ENCODE measurements around the gene UQCC5. TPM values are rescaled to one million over a fixed set of nuclear protein-coding genes. Genes with fewer than 3 reads are reported as not detected.
A peak's percentile ranks its signal among the peaks of the same experiment; 100 is the strongest.

The UQCC5 gene
- total RNA-seq, 1 donor from 2014 or later = 7.4 TPM

DNA sequence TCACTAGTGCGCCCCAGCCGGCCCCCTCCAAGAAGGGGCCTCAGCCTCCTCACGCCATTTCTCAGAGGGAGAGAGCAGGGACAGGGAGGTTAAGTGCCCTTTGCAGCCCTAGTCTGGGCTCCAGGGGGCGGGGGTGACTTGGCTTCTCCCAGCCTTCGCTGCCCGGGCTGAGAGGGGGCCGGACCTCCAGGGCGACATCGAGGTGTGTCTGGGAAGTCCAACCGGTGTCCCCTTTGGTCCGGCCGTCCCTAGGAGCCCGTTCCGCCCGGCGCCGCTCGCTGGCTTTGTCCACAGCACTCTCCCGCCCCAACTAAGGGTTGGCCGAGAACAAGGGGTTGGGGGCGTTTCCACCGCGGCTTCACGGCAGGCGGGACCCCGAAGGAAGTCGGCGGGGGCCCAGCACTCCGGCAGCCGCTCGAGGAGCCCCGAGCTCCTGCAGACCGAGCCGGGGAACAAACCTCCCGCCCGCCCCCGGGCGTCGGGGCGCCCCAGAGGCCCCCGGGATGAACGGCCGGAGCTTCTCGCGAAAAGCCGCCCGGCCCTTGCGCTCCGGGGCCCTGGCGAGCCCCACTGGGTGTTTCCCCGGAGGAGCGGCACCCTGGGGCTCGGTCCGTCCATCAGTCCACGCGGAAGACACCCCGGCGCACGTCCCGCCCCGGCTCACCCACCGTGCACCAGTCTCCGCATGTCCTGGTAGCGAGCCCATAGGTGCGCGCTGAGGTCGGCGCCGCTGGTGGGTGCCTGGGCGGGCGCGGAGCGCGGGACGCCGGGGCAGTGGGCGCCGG is 3.4 kb upstream of the UQCC5 start:
- DNase-seq (ENCODE audit: low spot score) (peak; percentile 49), ATAC-seq (no peak)

DNA sequence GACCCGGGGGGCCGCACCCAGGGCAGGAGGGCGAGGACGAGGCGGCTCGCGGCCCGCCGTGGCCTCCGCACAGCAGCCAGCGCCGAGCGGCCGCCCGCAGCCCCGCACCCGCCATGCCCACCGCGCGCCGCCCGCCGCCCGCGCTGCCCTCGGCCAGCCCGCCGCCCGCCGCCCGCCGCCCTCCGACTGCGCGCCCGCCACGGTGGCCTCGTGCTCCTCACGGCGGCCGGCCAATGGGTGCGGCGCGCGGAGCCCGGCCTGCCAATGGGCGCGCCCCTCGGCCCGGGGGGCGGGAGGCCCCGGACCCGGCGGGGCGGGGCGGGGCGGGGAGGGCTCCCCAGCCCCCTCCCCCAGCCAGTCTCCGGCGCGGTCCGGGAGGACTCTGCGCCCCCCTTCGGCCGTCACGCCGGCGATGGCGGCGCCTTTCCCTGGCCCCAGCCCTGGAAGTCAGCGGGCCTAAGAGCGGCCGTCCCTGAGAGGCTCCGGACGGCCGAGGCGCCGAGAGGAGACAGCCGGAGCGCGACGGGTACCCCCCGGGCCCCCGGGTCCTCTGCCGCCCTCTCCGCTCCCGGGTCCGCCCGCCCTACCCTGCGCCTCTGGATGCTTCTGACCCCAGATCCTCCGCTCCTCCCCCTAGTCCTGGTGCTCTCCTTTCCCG is 2.7 kb upstream of the UQCC5 start, which contains the start of gene NT5DC2:
Gene NT5DC2, minus strand, starts transcription at position 235 of the 658 bp plus-strand sequence. Its CDS starts 120 bp downstream, at position 115.
- ATAC-seq = peak; percentile 27
- DNase-seq (ENCODE audit: low spot score) = peak; percentile 60

DNA sequence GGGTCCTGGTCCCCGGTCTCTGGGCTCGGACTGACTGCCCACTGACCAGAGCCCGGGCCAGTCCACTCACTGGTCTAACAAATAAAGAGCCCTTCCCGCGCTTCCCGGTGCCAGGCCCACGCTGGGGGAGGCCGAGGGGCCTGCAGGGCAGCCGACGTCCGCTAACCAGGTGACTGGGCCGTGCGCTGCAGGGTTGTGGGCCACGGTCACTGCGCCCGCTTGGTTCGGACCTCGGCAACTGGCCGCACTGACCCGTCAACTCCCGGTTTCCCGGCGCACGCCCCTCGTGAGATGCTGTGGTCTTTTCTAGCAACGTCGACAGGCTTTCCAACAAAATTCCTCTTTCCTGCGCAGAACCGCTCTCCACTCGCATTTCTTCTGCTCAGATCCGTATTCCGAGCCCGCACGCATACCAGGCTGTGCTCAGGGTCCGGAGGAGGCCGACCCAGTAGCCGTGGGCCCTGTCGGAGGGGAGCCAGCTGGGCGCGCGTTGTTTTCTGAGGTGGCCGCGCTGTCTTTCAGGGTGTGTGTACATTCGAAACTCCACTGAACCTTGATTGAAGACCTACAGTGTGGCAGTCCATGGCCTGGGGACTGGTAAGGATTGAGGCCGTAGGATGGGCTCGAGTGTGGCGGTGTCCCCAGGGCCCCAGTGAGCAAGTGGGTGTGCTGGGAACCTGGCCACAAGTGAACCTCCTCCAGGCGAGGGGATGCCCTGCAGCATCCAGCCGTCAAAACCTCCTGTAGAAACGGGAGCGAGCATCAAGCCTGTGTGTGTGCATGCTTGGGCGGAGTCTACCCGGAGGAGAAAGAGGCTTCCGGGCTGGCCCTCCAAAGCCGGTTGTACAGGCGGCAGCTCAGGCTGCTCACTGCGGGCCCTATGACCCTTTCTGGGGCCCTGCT is 1.9 kb upstream of the UQCC5 start:
- ATAC-seq (no peak), DNase-seq (ENCODE audit: low spot score) (peak; percentile 48)

DNA sequence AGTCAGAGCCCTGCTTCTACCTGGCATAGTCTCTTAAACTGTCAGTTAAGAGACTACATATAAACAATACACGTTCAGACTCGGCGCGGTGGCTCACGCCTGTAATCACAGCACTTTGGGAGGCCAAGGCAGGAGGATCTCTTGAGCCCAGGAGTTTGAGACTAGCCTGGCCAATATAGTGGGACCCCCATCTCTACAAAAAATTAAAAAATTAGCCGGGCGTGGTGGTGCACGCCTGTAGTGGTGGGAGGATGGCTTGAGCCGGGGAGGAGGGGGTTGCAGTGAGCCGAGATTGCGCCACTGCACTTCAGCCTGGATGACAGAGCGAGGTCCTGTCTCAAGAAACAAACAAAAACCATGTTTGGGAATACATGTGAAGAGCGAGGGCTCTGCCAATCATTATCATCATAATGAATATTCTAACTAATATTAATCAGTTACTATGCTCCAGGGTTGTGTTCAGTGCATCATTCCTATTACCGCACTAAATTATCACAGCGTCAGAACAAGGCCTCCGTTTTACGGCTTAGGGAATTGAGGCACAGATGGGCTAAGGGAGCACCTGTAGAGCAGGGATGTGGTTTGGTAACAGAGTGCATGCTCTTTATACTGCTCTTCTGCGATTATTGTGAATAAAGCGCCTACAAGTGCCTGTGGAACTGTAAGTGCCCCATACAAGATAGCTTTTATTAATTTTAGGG is 844 bp upstream of the UQCC5 start:
- no peak for DNase-seq (ENCODE audit: low spot score)
- no peak for ATAC-seq

DNA sequence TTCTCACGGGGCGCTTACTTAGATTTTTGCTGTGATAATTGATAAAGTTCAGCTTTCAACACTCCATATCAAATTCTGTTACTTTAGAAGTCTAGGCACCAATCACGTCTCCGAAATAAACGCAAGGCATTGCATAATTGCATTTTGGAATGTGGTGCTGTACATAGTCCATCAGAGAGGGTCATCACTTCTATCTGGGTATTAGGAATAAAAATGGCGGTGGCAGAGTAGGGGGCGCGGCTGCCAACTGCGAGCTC is 365 bp upstream of the UQCC5 start:
- ATAC-seq = no peak
- no peak for DNase-seq (ENCODE audit: low spot score)

DNA sequence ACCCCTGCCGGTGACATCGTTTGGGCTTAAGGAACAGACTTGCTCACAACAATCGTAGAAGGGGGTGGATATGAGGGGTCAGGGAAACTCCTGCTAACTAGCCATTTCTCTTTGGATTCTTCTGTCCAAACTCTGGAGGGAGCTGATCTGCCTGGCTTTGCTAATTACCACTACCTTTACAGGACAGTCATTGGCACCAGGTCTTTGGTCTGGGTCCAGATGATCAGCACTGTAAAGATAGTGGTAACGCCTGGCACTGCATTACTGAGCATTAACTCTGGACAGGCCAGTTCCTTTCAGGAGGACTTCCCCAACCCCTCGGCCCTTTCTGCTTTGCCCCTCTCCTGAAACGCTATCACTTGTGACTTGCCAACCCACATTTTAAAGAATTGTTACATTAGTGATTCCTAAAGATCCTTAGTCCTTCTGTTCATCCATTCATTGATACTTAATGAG is 788 bp downstream of the UQCC5 start:
- DNase-seq (ENCODE audit: low spot score) (no peak), ATAC-seq (peak; percentile 34)

DNA sequence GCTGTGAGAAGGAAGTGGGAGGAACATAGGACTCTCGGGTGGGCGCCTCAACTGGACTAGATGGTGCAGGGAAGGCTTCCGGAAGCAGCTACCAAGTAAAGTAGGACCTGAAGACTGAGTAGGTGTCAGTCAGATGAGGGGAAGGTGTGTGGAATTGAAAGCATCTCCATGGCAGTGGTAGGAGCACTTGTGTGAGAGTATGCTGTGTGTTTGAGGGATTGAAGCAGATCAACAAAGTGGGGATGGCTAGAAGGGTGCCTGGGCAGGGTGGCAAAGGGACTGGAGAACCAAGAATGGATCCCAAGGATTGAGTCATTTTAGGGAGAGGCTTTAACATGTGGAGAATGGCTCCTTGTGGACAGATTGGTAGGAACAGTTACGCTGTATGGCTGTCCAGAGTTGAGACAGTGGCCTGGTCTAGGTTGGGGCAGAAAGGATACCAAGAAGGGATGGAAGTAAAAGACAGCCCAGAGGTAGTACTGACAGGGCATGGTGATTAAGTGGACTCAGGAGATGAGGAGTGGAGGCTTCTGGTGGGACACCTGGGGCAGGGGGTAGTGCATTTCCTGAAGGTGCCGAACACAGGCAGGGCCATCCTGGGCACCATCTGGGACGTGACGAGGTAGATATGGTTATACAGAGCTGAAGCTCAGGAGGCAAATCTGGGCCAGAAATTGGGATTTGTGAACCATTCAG is 1.5 kb downstream of the UQCC5 start:
- no peak for DNase-seq (ENCODE audit: low spot score)
- ATAC-seq = no peak

DNA sequence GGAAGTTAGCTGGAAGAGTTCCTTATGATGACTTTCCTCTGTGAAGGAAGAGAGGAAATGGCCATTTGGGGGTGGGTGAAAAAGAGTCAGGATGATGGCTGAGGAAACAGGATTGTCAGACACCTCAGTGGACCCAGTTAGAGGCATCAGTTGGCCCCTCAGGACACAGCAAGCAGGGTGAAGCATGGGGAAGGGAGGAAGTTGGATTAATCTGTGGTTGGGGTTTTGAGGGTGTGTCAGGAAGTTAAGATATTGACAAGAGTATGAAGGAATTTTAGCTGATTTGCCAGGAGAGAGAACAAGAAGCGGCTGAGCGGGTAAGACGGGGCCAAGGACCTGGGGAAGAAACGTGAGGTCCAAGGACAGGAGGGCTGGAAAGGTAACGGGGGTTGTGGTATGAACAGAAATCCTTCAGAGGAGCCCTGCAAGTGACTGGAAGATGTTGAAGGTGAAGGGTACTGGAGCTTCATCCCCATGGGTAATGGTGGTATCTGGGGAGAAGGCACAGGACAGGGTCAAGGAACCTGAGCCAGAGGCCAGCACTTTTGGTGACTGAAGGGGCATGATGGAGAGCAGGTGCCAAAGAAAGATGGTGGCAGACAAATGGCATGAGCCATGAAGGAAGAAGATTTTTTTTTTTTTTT is 2.7 kb downstream of the UQCC5 start:
- no peak for DNase-seq (ENCODE audit: low spot score)
- ATAC-seq = no peak

DNA sequence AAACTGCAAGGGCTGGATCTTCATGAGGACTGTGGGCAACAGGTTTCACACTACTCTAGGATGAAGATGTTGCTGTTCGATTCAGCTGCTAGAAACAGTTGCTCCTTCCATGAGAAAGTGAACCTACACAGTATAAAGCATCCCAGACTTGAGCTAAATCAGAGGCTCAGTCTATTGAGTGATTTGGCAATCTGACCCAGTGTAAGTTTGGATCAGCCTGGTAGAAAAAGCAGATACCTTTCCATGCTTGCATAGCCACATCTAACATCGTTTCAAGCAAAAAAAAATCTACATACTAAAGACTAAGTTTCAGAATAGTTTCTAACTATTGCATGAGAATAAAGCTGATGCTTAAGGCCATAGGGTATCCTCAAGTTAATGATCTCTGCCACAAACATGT is 4.6 kb downstream of the UQCC5 start:
- DNase-seq (ENCODE audit: low spot score) = no peak
- ATAC-seq = no peak

DNA sequence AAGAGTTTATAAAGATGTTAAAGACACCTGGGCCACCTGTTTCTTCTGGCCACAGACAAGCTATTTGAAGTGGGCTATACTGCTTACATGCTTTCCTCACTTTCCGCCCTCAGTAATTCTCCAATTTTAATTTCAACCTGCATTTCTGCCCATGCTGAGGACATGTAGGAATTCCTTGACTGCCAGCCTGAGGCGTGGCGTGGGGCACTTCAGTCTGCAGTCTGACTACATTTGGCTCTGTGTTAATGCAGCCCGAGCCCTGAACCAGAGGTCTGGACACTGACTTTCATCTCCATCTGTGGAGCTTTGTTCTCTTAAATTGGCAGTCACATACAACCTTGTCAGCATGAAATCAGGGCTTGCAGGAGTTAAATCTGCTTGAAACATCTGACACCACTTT is 8.5 kb downstream of the UQCC5 start:
- ATAC-seq (no peak), DNase-seq (ENCODE audit: low spot score) (no peak)

DNA sequence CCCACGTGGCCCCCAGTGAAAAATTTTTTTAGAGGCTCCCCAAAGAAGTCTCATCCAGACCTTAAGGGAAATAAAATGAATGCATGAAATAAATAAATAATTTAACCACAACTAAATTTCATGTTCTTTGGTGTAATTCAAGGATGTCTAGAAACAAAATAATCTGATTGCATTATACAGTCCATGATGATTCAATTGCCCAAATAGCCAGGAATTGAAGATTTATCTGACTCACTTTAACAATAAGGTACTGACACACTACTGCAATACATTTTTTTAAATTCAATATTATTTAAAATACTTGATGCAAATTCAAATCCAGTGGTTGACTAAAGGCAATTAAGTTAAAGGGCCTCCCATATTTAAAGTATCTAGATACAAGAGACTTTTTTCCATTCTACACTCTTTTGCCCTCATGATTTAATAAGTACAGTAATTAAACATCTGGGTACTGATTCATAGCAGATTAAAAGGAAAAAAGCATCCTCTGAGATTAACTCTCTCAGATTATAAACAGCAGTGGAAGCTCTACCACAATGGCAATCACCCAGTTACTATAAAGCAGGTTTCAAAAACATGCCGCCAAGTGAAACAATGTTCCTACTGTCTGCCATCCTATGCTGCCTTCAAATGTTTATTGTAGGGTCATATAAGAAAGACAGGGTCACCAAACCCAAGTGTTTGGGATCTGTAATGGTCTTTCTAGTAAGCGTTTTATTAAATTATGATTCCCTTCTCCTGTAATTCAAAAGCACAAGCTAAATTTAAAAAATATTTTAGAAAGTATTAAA is 9.9 kb downstream of the UQCC5 start:
- no peak for DNase-seq (ENCODE audit: low spot score)
- ATAC-seq = no peak

DNA sequence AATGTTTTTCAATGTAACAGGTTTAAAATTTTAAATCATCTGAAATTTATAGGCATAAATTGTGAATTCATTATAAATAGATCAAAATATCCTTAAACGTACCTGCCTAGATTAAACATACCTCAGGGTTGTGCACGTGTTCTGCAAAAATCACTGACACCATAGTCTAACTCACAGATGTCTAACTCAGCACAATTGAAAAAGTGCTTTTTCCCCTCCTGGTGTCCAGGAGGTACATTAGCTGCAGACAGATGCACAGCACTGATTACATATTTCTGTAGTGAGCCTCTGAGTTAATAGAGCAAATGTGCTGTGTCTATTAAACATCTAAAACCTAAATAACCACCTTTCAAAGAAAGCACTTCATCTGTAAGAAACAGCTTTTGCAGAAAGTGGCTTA is 10.7 kb downstream of the UQCC5 start:
- DNase-seq (ENCODE audit: low spot score) (no peak), ATAC-seq (no peak)

DNA sequence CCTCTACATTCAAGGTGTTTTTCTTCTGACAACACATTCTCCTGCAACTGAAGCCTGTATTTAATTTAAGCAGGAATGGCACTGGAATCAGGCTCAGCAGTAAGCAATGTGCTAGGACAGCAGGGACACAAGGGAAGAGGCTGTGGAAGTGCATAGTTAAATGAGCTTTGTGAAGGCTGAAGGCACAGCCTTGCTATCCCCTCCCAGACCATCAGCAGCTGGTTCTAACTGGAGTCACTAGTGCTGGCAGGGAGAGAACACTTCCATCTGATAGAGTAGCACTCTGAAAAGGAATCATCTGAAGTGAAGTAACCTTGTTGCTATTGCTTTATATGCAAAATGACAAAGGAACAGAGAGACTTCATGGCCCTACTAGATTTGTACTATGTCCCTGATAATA is 14.7 kb downstream of the UQCC5 start:
- no peak for ATAC-seq
- no peak for DNase-seq (ENCODE audit: low spot score)

DNA sequence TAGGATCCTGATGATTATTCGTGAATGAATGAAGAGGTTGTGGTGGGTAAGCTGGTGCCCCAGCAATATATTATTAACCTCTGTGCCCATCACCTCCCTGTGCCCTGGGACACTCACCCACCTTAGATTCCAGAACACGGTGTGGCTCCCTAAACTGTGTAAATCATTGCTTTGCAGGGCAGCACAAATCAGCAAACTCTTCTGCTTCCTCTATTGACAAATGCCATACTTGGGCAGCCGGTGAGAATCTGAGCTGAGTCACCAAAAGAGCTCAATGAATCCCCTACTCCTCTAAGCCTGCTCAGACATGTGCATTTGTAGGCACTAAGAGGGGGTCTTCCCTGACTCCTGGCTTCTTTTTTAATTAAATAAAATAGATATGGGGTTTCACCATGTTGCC is 15.7 kb downstream of the UQCC5 start:
- DNase-seq (ENCODE audit: low spot score) = no peak
- no peak for ATAC-seq

DNA sequence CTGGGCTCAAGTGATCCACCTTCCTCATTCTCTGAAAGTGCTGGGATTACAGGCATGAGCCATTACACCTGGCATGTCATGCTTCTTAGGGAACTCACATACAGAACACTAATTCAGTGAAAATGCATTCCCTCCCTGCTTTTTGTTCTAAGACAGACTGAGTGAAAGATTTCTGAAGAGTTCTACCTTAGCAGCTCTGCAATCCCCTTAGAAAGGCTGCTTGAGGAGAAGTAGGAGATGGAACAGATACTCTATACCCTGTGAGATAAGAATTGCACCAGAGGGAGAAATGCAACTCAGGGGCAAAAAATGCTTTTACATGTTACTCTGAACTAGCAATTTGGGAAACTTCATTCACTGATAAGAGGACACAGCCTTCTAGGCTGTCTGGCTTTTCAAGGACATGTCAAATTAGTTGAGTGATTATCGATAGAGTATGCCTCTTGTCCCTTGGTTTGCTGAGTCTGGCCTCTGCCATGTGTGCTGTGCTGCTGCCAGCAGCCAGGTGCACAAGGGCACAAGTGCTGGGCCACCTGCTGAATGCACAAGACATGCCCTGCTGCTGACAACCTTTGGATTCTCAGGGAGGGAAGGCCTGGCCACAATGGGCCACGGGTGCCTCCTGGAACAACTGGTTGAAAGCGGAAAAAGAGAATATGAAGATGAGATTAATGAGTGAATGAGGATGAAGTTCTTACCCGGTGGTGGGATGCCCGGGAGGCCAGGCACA is 17.8 kb downstream of the UQCC5 start:
- DNase-seq (ENCODE audit: low spot score) (peak; percentile 68), ATAC-seq (peak; percentile 93)

DNA sequence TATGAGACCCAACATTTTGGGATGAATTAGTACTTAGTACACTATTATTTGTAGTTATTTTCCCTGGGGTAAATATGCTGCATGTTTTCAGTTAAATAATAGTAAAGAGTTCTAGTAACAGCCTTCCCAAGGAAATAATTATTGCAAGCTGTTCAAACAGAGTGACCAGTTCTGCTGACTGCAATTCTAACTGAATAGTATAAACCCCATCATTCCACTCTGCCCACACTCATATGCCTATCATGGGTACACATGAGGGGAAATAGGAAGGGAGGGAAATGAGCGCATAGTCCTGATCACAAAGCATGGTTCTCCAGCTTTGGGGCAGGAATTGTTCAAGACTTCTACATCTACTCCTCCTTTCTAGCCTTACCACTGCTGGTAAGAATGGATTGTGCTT is 18.7 kb downstream of the UQCC5 start:
- ATAC-seq (no peak), DNase-seq (ENCODE audit: low spot score) (no peak)

DNA sequence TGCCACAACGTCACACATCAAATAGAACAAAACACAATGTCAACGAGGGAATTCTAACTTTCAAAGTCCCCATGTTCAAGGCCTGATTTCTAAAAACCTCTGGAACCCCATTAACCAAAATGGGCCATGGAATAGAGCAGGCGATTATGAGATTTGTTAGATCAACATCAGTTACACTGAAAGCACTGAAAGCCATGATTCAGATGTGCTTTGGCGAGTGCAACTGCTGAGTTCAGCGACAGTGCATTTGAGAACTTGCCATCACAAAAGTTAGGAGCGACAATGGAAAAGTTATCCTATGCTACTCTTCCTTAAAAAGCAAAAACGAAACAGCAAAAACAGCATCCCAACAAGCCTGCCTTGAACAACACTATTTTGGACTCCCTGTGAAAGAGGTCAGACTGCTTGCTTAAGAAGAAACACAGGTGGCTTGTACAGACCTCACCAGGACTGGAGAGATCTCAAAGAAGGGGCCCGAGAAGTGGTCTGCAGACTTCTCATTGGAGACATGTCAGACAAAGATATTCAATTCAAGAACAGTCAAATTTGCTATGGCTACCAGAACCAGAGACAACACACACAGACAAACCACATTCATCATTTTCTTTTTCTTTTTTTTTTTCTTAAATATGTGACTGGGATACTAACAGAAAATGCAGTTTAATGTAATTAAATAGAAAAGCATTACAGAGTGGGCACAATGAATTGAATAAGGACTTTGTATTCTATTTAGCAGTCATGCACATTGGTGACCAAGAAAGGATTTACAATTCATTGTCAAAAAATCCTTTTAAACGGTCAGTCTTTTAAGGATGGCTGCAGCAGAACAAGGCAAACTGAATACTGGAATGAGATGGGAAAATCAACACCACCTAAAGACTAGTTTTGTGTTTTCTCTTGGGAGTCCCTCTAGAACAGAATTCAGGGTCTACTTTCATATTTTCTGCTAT is 20.9 kb downstream of the UQCC5 start:
- no peak for ATAC-seq

More for the DNA sequence above, 20.9 kb downstream of the UQCC5 start:
- no peak for DNase-seq (ENCODE audit: low spot score)

Measured in left lobe of liver (tissue), 2 donors.